ENCODE results near the gene AP1G2. TPM values are rescaled to one million over a fixed set of nuclear protein-coding genes. Genes with fewer than 3 reads are reported as not detected.

The AP1G2 gene
- polyA plus RNA-seq, 1 donor, result 15.3 TPM

DNA sequence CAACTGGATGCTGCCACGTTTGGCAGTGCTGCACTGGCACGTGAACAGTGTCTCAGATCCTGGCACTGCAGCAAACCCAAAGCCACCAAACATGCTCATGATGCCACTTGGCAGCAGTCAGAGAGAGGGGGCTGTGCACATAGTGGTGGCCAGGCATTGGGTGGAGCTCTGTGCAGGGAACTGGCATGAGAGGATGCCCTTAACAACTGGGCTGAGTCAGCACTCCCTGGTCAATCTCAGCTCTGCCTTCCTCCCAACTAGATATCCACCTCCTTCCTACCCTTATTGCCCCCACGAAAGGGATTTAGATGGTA lies 53.0 kb downstream of the AP1G2 start:
- DNase-seq (ENCODE audit: low read depth), result no peak

GRCh38 chr14:23513818-23514643 lies 53.6 kb downstream of the AP1G2 start:
- DNase-seq (ENCODE audit: low read depth), result no peak

GRCh38 chr14:23513005-23513817 lies 54.4 kb downstream of the AP1G2 start:
- no peak for DNase-seq (ENCODE audit: low read depth)

DNA sequence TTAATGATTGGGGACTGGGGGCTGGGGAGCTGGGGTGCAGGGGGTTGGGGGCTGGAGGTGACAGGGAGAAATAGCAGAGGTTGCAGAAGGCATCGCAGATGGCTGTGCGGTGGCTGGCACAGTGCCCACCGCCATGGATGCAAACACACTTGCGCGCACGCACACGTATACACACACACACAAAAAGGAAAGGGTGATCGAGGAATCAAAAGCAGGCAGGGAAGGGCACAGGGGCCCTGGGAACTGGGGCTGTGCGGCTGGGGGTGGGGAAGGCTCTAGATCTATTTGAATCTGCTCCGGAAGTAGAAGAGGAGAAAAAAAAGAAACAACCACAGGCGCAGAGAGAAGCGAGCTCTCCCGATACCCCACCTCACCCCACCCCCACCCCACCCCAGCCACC lies 55.4 kb downstream of the AP1G2 start:
- no peak for DNase-seq (ENCODE audit: low read depth)

Other genes starting within 250 kb of the AP1G2 start
- 114 TPM for gene PABPN1, start 246.3 kb downstream of the AP1G2 start, polyA plus RNA-seq (ENCODE audit: insufficient read length)
- 23.3 TPM for gene SLC22A17, start 214.9 kb downstream of the AP1G2 start, polyA plus RNA-seq (ENCODE audit: insufficient read length)
- gene EFS, start 202.6 kb downstream of the AP1G2 start, polyA plus RNA-seq (ENCODE audit: insufficient read length), result 69.2 TPM
- gene IL25, start 195.0 kb downstream of the AP1G2 start, polyA plus RNA-seq (ENCODE audit: insufficient read length), result not detected
- 1.4 TPM for gene CMTM5, start 190.7 kb downstream of the AP1G2 start, polyA plus RNA-seq (ENCODE audit: insufficient read length)
- 7.0 TPM for gene MYH6, start 159.5 kb downstream of the AP1G2 start, polyA plus RNA-seq (ENCODE audit: insufficient read length)
- gene MYH7, start 132.1 kb downstream of the AP1G2 start, polyA plus RNA-seq (ENCODE audit: insufficient read length), result 932 TPM
- gene NGDN, start 98.1 kb downstream of the AP1G2 start, polyA plus RNA-seq (ENCODE audit: insufficient read length), result 35.1 TPM
- gene ZFHX2, start 16.0 kb downstream of the AP1G2 start, polyA plus RNA-seq (ENCODE audit: insufficient read length), result 1.5 TPM
- 12.8 TPM for gene THTPA, start 11.5 kb downstream of the AP1G2 start, polyA plus RNA-seq (ENCODE audit: insufficient read length)
- gene JPH4, start 11.0 kb upstream of the AP1G2 start, polyA plus RNA-seq (ENCODE audit: insufficient read length), result 0.66 TPM
- gene DHRS2, start 68.6 kb upstream of the AP1G2 start, polyA plus RNA-seq (ENCODE audit: insufficient read length), result 0.11 TPM

All from forelimb muscle (tissue), 1 donor.